NCI-H446 (cell line): ENCODE results near the gene RDH5.

ENCODE experiments used
- DNase-seq, 2 experiments: peaks; one replicate each; lab custom pipeline; 2025; lab: John Stamatoyannopoulos, UW

The RDH5 gene

DNA sequence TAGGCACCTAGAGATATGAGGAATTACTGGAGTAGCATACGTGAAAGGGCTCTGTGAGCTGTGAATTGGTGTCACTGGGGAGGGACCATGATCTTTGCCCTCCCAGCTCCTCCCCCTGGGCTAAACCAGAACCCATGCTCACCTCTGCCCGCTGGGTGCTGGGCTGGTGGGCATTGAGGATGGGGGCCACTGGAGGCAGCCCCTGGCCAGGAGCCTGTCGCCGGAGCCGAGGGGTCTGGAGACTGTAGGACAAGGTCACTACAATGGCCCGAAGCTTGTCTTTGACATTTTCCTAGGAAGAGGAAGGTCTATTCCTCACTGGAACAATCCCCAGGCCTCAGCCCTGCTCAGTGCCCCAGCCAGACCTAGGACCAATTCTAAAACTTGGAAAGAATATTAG, 24.1 kb upstream of the RDH5 start:
- no peak for DNase-seq

DNA sequence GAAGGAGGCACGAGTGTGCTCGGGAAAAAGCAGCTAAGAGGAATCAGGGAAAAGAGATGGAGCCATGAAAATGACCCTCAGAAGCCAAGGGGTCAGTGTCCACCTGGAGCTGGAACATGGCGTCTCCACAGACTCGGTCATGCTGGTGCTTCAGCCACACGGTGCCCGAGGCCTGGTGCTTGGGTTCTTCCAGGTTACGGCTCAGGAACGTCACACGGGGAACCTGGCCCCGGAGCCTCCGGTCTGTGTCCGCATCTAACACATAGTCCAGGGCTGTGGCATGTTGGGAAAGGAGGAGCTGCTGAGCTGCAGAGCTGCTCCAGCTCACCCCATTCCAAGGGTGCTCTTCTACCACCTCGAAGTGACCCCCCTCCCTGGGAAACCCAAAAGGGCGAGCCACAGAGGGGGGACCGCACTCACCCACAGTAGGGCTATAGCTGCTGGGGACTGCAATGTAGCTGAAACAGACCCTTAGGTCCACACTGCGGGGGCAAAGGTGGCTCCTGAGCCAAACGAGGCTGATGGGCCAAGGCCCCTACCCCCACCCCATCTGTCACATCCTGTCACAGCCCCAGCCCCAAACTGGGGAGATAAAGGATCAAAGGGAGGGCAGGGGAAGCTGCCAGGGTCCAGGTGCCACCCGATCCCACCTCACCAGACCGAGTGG, 23.3 kb upstream of the RDH5 start:
- no peak for DNase-seq

DNA sequence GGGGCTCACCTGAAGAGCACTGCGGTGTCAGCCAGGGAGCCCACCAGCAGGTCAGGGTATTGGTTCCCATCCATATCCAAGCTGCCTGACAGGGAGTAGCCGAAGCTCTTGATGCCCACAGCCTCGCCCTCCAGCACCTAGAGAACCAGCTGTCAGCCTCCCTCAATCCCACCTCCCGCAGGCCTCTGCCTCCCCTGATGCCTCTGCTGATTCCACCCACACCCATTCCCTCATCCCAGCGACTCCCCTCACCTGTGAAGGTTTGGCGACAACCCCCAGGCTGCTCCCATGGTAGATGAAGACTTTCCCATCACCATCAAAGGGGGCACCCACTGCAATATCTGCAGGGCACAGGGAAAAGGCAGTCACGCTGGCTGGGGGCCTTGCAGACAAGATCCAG, 22.5 kb upstream of the RDH5 start:
- DNase-seq = no peak

DNA sequence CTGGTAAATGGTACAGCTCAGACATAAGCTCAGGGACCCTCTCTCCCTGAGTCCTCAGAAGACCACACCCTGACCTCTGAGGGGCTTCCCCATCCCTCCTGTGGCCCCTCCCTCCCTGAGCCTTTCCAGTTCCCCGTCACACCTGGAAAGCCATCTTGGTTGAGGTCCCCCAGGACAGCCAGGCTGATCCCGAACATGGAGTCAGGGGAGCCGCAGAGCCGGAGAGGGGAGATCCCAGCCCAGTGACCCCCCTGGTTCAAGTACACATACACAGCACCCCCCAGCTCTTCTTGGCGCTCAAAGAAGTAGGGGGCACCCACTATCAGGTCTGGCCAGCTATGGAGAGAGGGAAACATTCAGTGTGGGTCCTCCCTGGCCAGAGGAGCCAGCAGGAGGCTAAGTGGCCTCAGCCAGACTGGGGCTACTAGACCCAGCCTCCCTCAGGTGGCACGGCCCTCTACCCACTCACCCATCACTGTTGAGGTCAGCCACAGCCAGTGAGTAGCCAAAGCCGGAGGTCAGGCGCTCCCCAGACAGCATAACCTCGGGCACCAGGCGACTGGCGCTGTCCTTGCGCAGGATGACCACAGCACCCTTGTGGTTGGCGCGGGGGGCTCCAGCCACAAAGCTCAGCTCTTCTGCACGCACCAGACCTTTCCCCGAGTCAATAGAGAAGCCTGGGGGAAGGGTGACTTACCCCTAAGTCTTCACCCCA, 21.8 kb upstream of the RDH5 start:
- DNase-seq = no peak

DNA sequence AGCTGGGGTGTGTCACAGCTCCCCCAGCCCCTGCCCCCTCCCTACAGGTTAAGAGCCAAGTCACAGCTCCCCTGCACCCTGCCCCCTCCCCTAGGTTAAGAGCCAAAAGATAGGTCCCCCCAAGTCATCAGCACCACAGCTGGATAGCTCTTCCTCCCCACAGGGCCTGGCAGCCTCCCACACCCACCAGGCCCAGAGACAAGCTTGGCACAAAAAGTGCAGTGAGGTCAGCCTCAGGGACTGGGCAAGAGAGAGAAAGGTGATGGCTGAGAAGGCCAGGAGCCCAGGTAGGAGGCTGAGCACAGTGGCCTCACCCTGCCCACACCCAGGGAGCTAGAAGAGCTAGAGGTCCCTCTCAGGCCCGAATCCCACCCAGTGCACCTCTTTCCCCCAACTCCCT, 21.2 kb upstream of the RDH5 start:
- DNase-seq = no peak

DNA sequence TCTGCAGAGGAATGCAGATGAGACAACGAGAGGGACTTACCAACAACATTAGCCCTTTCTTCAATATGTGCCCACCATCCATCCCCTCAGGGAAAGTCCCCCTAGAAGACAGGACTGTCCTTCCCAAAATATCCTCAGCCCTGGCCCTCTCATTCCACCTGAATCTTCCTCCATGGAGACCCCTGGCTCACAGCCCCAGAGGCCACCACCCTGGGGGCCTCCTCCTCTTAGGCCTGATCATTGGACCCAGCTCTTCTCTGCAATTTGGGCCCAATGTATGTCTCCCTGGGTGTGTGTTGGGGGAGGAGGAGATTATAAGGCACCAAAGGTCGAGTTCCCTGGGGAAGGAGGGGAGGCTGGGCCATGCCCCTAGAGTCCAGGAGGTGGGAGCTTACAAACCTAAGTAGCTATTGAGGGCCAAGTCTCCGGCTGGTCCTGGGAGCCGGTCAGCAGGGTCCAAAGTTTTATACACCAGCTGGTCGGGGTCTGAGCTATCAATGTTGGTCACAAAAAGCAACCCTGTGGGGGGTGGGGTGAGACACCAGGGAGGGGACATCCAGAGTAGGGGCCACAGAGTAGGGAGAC, 20.6 kb upstream of the RDH5 start:
- DNase-seq = no peak

DNA sequence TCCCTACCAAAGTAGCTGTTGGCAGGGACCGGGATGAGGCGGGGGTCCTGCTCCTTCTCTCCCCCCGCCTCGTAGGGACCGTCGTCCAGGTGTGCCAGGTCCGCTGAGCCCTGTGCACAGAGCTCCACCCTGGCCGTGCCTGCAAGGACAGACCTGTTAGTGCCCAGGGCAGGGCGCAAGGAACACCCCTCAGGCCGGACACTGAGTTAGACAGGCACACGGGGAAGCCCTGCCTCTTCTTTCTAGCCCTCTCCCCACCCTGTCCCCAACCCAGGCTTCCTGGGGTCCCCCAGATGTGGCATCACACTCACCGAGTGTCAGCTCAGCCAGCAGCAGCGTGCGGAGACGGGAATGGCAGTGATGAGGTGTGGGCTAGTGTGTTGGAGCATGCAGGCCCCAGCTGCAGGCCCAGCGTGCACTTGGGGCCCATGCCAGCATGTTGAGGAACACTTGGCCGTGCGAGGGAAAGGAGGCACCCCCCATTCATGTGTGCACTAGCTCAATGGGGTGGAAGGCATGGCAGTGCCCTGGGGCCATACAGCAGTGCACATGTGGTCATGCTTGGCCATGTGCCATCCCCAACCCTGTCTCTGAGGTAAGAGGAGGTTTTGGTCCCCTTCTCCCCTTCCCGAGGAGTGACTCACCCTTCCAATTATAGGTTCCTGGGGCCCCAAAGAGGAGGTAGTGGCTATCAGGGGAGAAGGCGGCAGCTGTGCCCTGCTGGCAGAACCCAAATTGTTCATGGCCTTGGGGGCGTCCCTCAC, 19.8 kb upstream of the RDH5 start:
- DNase-seq = no peak

DNA sequence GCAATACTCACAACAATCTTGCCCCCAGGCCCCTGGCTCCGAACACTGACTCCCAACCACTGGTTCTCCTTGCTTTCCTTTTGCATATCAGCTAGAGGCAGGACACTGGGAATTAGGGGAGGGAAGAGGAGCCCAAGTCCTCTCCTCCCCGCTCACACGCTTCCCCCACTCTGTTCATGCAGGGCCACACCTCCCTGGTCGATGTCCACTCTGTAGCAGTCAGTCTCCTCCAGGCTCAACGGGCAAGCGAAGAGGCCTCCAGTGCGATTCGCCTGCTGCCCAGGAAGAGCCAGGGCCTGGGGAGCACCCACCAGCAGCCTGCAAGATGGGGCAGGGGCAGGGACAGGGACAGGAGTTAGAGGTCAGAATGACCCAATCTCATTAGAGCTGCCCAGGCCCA, 17.3 kb upstream of the RDH5 start:
- no peak for DNase-seq

DNA sequence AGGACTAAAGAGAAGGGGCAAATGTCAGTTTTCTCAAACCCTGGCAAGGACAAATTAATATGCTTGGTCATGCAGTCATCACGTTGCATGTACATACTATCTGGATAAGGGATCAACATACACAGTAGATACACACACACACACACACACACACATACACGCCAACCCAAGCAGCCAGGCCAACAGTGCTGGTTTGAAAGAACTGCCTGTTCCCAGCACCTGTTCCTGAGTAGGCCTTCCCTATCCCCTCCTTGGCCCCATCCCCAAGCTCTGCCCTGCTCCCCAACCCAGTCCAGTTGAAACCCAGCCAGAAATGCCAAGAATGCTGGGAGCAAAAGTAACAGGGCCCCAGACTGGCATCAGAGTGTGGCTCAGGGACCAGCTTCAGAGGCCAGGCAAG, 16.9 kb upstream of the RDH5 start:
- DNase-seq = peak in 1 of 2 experiments; percentile 49

DNA sequence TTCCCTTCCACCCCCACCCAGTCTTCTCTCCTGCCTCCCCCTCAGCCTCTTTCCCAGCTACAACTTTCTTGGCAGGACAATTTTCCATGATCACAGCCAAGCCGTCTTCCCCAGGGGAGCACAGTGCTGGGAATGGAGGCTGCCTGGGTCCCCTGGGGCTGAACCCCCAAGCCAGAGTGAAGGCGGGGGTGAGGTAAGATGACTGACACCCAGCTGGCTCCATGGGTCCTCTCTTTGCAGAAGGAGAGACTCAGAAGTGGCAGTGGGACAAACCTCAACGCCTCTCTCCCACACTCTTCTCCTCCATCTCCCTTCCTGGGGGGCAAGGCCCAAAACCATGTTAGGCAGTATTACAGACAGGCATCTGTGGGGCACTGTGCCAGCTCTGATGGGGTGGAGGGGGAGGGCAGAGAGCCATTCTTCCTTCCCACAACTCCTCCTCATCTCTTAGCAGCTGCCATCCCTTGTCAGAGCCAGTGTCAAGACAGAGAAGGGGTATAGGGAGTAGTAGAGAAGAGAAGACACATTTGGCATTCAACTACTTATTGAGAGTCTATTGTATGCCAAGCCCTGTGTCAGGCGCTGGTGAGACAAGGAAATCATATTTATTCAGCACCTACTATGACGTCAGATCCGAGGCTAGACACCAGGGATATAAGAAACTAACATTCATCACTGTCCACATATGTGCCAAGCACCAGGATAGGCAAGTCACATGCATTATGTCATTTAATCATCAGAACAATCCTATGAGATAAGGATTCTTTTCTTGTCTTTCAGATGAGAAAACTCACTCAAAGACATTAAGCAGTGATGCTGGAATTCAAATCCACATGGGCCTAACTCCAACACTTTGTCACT, 16.1 kb upstream of the RDH5 start:
- DNase-seq = peak in 1 of 2 experiments; percentile 63

DNA sequence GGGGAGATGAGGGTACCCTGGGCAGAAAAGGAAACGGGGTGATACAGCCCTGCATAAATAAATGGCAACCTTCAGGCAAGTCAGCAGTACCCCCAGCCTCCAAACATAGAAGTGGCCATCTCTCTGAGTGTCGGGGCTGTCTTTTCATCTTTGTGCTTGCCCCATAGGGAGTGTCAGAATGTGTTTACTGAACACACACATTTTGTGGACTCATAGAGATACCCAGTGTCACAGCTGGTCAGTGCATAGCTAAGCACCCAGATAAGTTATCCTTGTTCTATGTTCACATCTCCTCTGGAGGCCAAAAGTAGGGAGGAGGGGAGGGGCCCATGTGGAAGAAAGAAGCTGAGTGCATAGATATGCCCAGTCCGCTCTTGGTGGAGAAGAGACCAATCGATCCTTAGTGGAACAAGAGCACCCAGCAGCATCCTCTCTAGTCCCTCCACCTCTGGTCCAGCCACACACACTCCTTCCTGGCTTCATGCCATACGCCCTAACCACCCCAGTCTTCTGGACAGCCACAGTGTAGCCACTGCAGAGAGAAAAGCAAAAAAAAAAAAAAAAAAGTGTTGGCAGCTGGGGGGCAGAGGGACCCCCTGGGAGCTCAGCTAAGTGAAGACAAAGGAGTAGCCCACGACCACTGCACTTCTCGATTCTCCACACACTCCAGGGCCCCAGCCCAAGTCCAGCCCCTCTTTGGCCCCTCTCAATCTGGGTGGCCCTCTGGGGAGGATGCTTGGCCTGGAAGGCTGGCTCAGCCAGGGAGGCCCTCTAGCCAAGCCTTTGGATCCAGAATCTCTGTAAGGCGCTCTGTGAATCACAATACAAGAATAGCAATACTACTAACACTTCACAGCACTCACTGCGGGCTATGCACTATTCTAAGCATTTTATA, 15.1 kb upstream of the RDH5 start:
- DNase-seq = no peak

DNA sequence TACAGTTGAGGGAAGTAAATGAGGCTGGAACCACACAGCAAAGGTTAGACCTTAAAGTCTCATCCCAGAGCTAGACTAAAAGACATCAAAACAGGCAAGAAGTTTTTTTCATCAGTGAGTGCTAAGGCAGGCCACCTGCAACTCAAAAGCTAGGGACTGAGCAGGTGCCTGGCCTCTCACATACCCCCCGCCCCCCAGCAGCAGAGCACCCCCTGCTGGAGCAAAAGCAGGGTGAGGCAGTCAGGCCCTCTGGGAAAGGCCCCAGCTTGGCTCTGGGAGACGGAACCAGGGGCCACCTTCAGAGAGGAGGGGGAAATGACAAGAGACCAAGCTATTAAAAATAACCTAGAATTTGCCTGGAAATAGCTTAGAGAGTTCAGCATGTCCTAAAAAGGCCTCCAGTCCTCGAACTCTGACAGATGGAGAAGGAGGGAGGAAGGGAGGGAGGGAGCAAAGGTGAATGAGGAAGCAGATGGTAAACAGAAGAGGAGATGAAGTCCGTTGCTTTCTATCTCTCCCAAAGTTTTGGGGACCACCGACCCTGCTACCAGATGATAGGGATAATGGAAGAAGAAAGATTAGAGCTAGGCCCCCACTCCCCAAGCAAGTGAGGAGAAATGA, 14.3 kb upstream of the RDH5 start:
- no peak for DNase-seq

DNA sequence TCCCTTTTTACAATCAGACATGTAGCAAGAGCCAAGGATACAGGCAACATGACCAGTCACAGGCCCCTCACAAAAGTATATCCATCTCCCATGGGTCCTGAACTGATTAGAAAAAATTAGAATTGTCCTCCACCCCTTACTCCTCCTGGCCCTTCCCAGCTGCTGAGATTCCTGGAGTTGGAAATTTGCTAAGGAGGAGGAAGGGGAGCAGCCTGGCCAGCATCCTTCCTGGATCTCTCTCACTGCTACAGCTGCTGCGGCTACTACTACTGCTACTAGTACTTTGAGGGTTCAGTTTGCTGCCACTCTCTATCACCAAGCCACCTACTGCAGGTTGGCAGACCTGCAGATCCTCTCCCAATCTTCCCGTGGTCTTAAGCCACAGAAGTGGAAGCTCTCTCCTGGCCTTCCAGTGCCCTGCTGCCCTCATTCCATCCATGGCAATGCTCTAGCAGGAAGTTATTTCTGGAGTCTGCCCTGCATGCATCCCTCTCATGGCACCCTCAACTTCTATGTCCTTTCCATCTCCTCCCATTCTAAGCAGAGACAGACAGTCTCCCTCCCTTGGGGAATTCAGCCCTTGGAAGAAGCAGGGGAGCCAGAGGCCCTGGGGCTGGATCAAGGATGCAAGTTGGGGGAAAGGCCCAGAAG, 13.5 kb upstream of the RDH5 start:
- DNase-seq = no peak

DNA sequence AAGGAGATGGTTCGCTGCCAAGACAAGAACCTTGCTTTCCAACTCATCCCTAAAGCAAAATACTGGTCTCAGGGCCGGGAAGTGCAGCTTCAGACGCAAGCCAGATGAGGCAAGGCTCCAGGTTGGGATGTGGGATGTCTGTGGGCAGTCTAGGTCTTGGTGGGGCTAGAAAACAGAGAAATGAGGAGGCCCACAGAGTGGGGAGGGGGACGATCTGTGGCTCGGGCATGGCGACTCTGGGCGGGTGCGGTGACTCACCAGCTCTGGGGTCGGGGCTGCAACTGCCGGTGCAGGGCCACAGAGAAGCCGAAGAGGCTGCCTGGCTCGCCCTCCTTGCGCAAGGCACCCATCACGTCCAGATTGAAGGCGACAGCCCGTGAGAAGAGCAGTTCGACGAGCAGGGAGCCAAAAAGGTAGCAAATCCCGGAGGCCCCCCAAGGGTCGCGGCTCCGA, 12.9 kb upstream of the RDH5 start:
- no peak for DNase-seq

DNA sequence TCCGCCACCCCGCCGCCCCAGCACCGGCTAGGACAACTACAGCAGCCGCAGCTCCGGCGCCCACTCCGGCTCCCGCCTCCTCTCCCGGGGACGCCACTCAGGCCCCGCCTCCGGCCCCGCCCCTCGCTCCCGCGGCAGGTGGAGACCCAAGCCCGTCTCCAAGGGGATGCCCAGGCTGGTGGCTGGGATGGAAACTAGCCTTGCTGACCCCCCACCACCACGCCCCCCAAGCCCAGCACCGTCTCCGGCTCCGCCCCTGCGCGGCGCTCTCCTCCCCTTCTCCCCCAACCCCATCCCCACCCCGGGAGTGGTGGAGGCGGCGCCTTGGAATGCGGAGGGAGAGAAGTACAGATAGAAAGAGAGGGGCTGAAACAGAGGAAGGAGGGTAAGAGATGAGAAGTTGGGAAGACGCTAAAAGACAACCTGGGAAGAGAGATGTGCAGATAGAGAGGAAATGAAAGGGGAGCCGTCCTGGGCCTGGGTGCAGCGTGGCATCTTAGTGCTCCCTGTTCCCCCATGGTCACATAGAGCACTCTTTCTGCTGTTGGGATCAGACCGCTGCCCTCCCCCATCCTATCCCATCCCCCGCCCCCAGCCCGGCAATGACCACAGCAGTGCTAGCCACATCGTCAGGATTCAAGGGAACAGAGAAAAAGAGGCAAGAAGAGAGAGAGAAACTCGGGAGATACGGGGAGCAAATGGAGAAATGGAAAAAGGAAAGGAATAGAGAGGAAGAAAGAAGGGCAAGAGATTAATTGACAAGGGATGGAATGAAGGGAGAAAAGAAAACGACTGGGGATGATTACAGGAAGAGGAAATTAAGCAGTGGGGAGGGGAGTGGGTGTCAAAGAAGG, 12.1 kb upstream of the RDH5 start, which contains the start of gene ITGA7:
TSS of gene ITGA7 (minus strand) at position 64 of the 854 bp plus-strand sequence. CDS start 222 bp downstream, outside the sequence.
- DNase-seq = peak in 1 of 2 experiments; percentile 77

DNA sequence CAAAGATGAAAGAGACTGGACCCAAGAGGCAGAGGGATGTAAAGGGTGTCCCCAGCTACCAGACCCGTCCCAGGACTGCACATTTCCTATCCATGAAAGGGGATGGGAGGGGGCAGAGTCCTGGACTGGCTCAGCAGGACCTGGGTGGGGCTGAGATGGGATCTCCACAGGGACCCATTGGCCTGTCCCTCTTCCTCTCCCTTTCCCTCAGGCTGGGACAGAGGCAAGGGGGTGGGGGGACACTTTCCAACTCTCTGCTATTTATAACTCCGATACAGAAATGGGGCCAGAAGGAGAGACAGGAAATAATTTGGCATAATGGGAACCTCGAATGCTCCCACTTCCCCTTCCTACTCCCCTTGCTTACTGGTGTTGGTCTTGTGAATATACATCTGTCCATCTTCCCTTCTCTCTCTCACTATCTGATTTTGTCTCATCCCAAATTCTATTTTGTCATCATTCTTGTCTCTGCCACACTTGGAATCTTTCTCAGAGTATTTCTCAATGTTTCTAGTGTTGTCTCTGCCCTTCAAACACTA, 11.4 kb upstream of the RDH5 start:
- no peak for DNase-seq

DNA sequence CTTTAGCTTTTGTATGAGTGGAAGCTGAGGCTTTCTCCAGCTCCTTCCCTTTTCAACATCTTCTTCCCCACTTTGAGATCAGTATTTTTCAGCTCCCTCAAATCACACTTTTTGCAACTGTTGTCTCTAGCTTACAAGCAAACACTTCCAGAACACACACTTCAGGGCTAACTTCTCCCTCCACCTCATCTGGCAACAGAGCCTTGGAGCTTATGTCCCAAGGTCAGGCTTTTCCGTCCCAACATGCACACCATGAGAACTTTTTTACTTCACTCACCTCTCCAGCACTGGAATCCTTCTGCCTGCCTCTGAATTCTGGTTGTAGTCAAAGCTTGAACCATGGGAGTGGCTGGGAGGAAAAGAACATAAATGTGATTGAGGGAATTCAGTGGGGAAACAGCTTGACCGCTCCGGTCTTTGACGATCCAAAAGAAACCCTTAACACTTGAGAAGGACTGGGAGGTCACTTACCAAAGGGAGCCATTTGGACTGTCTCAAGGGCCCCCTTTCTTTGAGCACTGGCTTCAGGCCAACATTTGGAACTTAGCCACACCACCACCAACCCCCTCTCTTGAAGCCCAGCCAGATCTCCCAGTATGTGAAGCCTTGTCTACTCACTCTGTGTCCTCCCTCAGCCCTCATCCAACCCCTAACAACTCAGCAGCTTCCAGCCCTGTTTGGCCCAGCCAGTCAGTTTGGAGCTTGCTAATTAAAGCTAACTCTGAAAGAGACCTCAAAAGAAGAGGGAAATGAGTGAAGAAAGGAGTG, 8.2 kb upstream of the RDH5 start:
- peak in 1 of 2 experiments; percentile 63 for DNase-seq
